Body of pancreas (tissue), 4 donors: ENCODE results near the gene ZBTB24. TPM values are rescaled to one million over a fixed set of nuclear protein-coding genes. Genes with fewer than 3 reads are reported as not detected.

Experiments
- ATAC-seq: fragments of 150-250 bp; one replicate; pipeline ENCODE4 v1.9.1; 2016
- DNase-seq, 4 donors: peaks; one replicate each; pipeline ENCODE4 v3.0.0-alpha.2; 2019
- H3K27ac ChIP-seq, 4 donors: fragments of 200-600 bp; sonication (generic); 1 replicate in 3 of 4; 2 replicates in 1 of 4; pipeline versions ENCODE4 v1.5.1 to v1.6.1; 2016 to 2019; ENCODE audit warnings: mild to moderate bottlenecking in 1 of 4, mixed read lengths in 1 of 4, moderate library complexity in 1 of 4
- H3K27me3 ChIP-seq, 2 donors: fragments of 200-600 bp; sonication (generic); one replicate each; pipeline ENCODE4 v1.6.0; 2016; ENCODE audit warnings: mild to moderate bottlenecking in 1 of 2
- H3K36me3 ChIP-seq, 2 donors: fragments of 200-600 bp; sonication (generic); replicated peaks in 1 of 2; 2 replicates each; pipeline ENCODE4 v1.5.1; 2016; ENCODE audit warnings: low read depth in 2 of 2; ENCODE audit not compliant: insufficient read depth in 1 of 2
- H3K4me1 ChIP-seq: fragments of 200-600 bp; sonication (generic); one replicate; pipeline ENCODE4 v1.6.0; 2016
- H3K4me3 ChIP-seq, 2 donors: fragments of 200-600 bp; sonication (generic); 1 replicate in 1 of 2; 2 replicates in 1 of 2; pipeline ENCODE4 v1.5.1; 2016 to 2019
- H3K9me3 ChIP-seq, 3 donors: fragments of 200-600 bp; sonication (generic); 1 replicate in 2 of 3; 2 replicates in 1 of 3; pipeline ENCODE4 v1.5.1; 2016
- CTCF ChIP-seq, 7 experiments: fragments of 450-650 bp in 4 of 7; fragments of 200-600 bp in 3 of 7; sonication (generic) in 3 of 7; IDR thresholded peaks; one replicate each; pipeline ENCODE4 v1.5.1; 2016 to 2019; ENCODE audit warnings: antibody characterized with exemption in 7 of 7
- POLR2A ChIP-seq, 3 donors: fragments of 450-650 bp; IDR thresholded peaks; one replicate each; pipeline ENCODE4 v1.6.1; 2016; ENCODE audit warnings: antibody characterized with exemption in 3 of 3, mild to moderate bottlenecking in 2 of 3
- WGBS, 2 donors: methylation state at CpG; one replicate each; pipeline ENCODE4 v1.1.5; 2017; 5-methylcytosine and 5-hydroxymethylcytosine counted together
- intact Hi-C: fragments of 100-400 bp; cut with DNase I; formaldehyde crosslinking; loops from one replicate; pipeline ENCODE4 v1.15.1; 2023
- total RNA-seq, 2 donors: library from RNA; depleted of rRNA; stranded (reverse); fragments of >200 nt; gene quantifications; one replicate each; pipeline ENCODE4 v1.1.0, GENCODE V29; 2016

ZBTB24 gene
- total RNA-seq, 2 donors from 2014 or later = 3.3 to 4.4 TPM

DNA sequence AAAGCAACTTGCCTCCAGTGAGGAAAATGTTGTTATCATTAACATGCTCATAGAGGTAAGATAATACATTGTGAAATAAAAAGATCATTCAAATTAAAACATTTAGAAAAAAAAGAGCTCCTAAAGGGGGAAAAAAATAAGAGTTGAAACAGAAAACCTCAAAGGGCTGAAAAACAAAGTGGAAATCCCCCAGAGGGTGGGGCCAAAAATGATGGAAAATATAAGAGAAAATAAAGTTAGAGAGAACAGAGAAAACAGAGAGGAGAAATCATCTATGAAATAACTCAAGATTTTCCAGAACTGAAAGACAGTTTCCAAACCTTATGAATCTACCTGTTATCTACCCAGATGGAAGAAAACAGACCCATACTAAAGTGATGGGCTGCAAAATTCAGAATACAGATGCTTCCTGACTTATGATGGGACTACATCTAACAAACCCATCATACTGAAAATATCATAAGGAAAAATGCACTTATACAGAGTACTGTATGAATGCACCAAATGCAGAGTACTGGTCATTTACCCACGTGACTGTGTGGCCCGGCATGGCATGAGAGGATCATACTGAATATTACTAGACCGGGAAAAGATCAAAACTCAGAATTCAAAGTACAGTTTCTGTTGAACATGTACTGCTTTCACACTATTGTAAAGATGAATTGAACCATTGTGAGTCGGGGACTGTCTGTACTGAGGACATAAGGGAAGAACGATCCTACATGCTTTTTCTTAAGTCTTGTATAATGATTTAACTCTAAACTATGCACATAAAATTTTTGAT, 4.0 kb downstream of the ZBTB24 start:
- DNase-seq = no peak
- Histone ChIP-seq H3K27me3 (no peaks in the 10 kb centered on the region), H3K9me3 (no peaks in the 10 kb centered on the region), H3K27ac (no peak overlapping the region), H3K36me3 (peaks cover 0 to 2% of the 10 kb centered on the region in 2 donors), H3K4me1 (peaks cover 67% of the 10 kb centered on the region), H3K4me3 (no peak overlapping the region)
- no peak for ATAC-seq
- intact Hi-C loops = no loop called here
- TF ChIP-seq POLR2A (IDR thresholded peaks at IDR 0.05) (no peak), CTCF (IDR thresholded peaks at IDR 0.05) (no peak)
- 85 to 91% methylated on average over 5 of the region's 5 CpGs for WGBS, 2 donors

GRCh38 chr6:109478222-109478805, 4.7 kb downstream of the ZBTB24 start:
- Histone ChIP-seq H3K36me3 (peaks cover 0 to 2% of the 10 kb centered on the region in 2 donors), H3K27ac (no peak overlapping the region), H3K27me3 (no peaks in the 10 kb centered on the region), H3K4me3 (no peak overlapping the region), H3K9me3 (no peaks in the 10 kb centered on the region), H3K4me1 (peaks cover 67% of the 10 kb centered on the region)
- no peak for DNase-seq
- 79 to 82% methylated on average over 9 of the region's 9 CpGs for WGBS, 2 donors
- intact Hi-C loops = no loop called here
- TF ChIP-seq POLR2A (IDR thresholded peaks at IDR 0.05) (no peak), CTCF (IDR thresholded peaks at IDR 0.05) (no peak)
- no peak for ATAC-seq

DNA sequence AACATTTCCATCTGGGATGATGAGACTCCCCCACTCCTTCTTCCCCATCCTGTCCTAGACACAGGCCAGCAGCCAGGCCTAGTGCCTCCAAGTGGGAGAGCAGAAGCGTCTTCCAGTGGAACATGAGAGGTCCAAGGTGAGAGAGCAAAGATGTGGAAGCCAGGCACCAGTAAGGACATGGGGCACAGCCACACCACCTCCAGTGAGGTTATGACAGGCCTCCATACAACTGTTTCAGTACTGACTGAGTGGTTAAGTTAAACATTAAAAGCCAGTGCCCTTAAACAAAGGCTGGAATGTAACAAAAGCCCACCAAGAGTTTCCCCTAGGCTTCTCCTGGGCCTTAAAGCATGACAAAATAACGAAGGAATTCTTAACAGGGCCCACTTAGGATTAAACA, 5.3 kb downstream of the ZBTB24 start:
- H3K4me3 ChIP-seq = no peak overlapping the region
- H3K9me3 ChIP-seq = no peaks in the 10 kb centered on the region
- intact Hi-C loops = no loop called here
- TF ChIP-seq POLR2A (IDR thresholded peaks at IDR 0.05) = no peak
- TF ChIP-seq CTCF (IDR thresholded peaks at IDR 0.05) = no peak
- no peak for ATAC-seq
- no peak overlapping the region for H3K27ac ChIP-seq
- 60 to 70% methylated on average over 2 of the region's 2 CpGs for WGBS, 2 donors
- peaks cover 0 to 2% of the 10 kb centered on the region in 2 donors for H3K36me3 ChIP-seq
- H3K27me3 ChIP-seq = no peaks in the 10 kb centered on the region
- peaks cover 67% of the 10 kb centered on the region for H3K4me1 ChIP-seq
- DNase-seq = no peak

DNA sequence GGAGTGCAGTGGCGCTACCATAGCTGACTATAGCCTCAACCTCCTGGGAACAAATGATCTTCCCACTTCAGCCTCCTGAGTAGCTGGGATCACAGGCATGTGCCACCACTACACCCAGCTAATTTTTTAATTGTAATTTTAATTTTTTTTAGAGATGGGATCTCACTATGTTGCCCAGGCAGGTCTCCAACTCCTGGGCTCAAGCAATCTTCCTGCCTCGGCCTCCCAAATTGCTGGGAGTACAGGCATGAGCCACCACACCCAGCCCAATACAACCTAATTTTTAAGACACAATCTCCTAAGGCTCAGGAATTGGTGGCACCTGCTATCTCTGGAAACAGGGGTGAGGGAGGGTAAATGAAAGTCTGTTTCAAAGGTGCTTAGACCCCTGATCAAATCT, 5.8 kb downstream of the ZBTB24 start:
- intact Hi-C loops = no loop called here
- H3K27me3 ChIP-seq = no peaks in the 10 kb centered on the region
- H3K4me3 ChIP-seq = no peak overlapping the region
- H3K27ac ChIP-seq = no peak overlapping the region
- peaks cover 0 to 7% of the 10 kb centered on the region in 2 donors for H3K36me3 ChIP-seq
- TF ChIP-seq CTCF (IDR thresholded peaks at IDR 0.05) = no peak
- TF ChIP-seq POLR2A (IDR thresholded peaks at IDR 0.05) = no peak
- ATAC-seq (no peak), DNase-seq (no peak)
- H3K9me3 ChIP-seq = no peaks in the 10 kb centered on the region
- peaks cover 63% of the 10 kb centered on the region for H3K4me1 ChIP-seq
- WGBS, 2 donors = 94 to 97% methylated on average over 2 of the region's 2 CpGs
